Mucosa of stomach (tissue), 1 donor: ENCODE results near the gene APLF.

ENCODE experiments used
- H3K27me3 ChIP-seq: one replicate; pipeline ENCODE4 v1.7.0; 2013; ENCODE audit warnings: mild to moderate bottlenecking, low read length; ENCODE audit not compliant: control insufficient read depth, insufficient read depth
- H3K36me3 ChIP-seq: one replicate; pipeline ENCODE4 v1.7.0; 2013; ENCODE audit warnings: low read length; ENCODE audit not compliant: control insufficient read depth, insufficient read depth
- H3K4me1 ChIP-seq: one replicate; pipeline ENCODE4 v1.7.0; 2013; ENCODE audit warnings: mild to moderate bottlenecking, low read length; ENCODE audit not compliant: control insufficient read depth, insufficient read depth
- H3K4me3 ChIP-seq: one replicate; pipeline ENCODE4 v1.7.0; 2013; ENCODE audit warnings: low read length
- H3K9ac ChIP-seq: one replicate; pipeline ENCODE4 v1.7.0; 2013; ENCODE audit warnings: mild to moderate bottlenecking, low read length, moderate library complexity
- H3K9me3 ChIP-seq: one replicate; pipeline ENCODE4 v1.7.0; 2013; ENCODE audit warnings: mild to moderate bottlenecking, low read length, moderate library complexity; ENCODE audit not compliant: control insufficient read depth
- donor health status: Pancreatic carcinoma.

APLF gene

GRCh38 chr2:68448671-68449653, 18.4 kb upstream of the APLF start:
- no peaks in the 10 kb centered on the region for H3K36me3 ChIP-seq
- H3K27me3 ChIP-seq = no peaks in the 10 kb centered on the region
- no peak overlapping the region for H3K4me3 ChIP-seq
- H3K4me1 ChIP-seq = no peaks in the 10 kb centered on the region
- H3K9me3 ChIP-seq = no peaks in the 10 kb centered on the region
- H3K9ac ChIP-seq = no peak overlapping the region

GRCh38 chr2:68452158-68452900, 15.1 kb upstream of the APLF start:
- H3K27me3 ChIP-seq = no peaks in the 10 kb centered on the region
- H3K9me3 ChIP-seq = no peaks in the 10 kb centered on the region
- H3K4me3 ChIP-seq = no peak overlapping the region
- H3K36me3 ChIP-seq = no peaks in the 10 kb centered on the region
- no peaks in the 10 kb centered on the region for H3K4me1 ChIP-seq
- no peak overlapping the region for H3K9ac ChIP-seq

- H3K36me3 ChIP-seq = no peaks in the 10 kb centered on the region
- H3K4me3 ChIP-seq = no peak overlapping the region
- no peaks in the 10 kb centered on the region for H3K27me3 ChIP-seq
- no peaks in the 10 kb centered on the region for H3K4me1 ChIP-seq
- no peaks in the 10 kb centered on the region for H3K9me3 ChIP-seq
- H3K9ac ChIP-seq = no peak overlapping the region
Observed at GRCh38 chr2:68453761-68454360, 13.5 kb upstream of the APLF start.

- Histone ChIP-seq H3K4me1 (no peaks in the 10 kb centered on the region), H3K4me3 (no peak overlapping the region), H3K9ac (no peak overlapping the region), H3K27me3 (no peaks in the 10 kb centered on the region), H3K36me3 (no peaks in the 10 kb centered on the region), H3K9me3 (no peaks in the 10 kb centered on the region)
Observed at GRCh38 chr2:68454719-68455118, 12.7 kb upstream of the APLF start.

GRCh38 chr2:68456198-68456597, 11.2 kb upstream of the APLF start:
- H3K4me3 ChIP-seq = no peak overlapping the region
- no peaks in the 10 kb centered on the region for H3K27me3 ChIP-seq
- no peaks in the 10 kb centered on the region for H3K36me3 ChIP-seq
- no peaks in the 10 kb centered on the region for H3K9me3 ChIP-seq
- H3K9ac ChIP-seq = no peak overlapping the region
- no peaks in the 10 kb centered on the region for H3K4me1 ChIP-seq

GRCh38 chr2:68458981-68459380, 8.4 kb upstream of the APLF start:
- Histone ChIP-seq H3K9me3 (no peaks in the 10 kb centered on the region), H3K36me3 (no peaks in the 10 kb centered on the region), H3K4me3 (no peak overlapping the region), H3K27me3 (no peaks in the 10 kb centered on the region), H3K4me1 (no peaks in the 10 kb centered on the region), H3K9ac (no peak overlapping the region)

GRCh38 chr2:68463287-68463877, 4.0 kb upstream of the APLF start:
- H3K27me3 ChIP-seq = no peaks in the 10 kb centered on the region
- no peaks in the 10 kb centered on the region for H3K36me3 ChIP-seq
- no peak overlapping the region for H3K9ac ChIP-seq
- peaks cover 7% of the 10 kb centered on the region for H3K4me1 ChIP-seq
- no peak overlapping the region for H3K4me3 ChIP-seq
- no peaks in the 10 kb centered on the region for H3K9me3 ChIP-seq

GRCh38 chr2:68464651-68465050, 2.7 kb upstream of the APLF start:
- H3K9ac ChIP-seq = no peak overlapping the region
- H3K9me3 ChIP-seq = no peaks in the 10 kb centered on the region
- H3K4me1 ChIP-seq = peaks cover 7% of the 10 kb centered on the region
- no peaks in the 10 kb centered on the region for H3K27me3 ChIP-seq
- no peak overlapping the region for H3K4me3 ChIP-seq
- no peaks in the 10 kb centered on the region for H3K36me3 ChIP-seq

GRCh38 chr2:68465081-68465916, 2.1 kb upstream of the APLF start:
- Histone ChIP-seq H3K9ac (no peak overlapping the region), H3K4me1 (peaks cover 7% of the 10 kb centered on the region), H3K4me3 (no peak overlapping the region), H3K27me3 (no peaks in the 10 kb centered on the region), H3K36me3 (no peaks in the 10 kb centered on the region), H3K9me3 (no peaks in the 10 kb centered on the region)

GRCh38 chr2:68466361-68466777, 1.0 kb upstream of the APLF start:
- Histone ChIP-seq H3K9ac (peak overlapping the region; percentile 69), H3K9me3 (no peaks in the 10 kb centered on the region), H3K4me1 (peaks cover 7% of the 10 kb centered on the region), H3K36me3 (no peaks in the 10 kb centered on the region), H3K4me3 (peak overlapping the region; percentile 58), H3K27me3 (no peaks in the 10 kb centered on the region)

GRCh38 chr2:68466778-68467076, 658 bp upstream of the APLF start:
- no peaks in the 10 kb centered on the region for H3K36me3 ChIP-seq

More at GRCh38 chr2:68466778-68467076, 658 bp upstream of the APLF start:
- Histone ChIP-seq H3K9ac (peak overlapping the region; percentile 69), H3K4me1 (peaks cover 7% of the 10 kb centered on the region), H3K4me3 (peak overlapping the region; percentile 58), H3K9me3 (no peaks in the 10 kb centered on the region), H3K27me3 (no peaks in the 10 kb centered on the region)
